GM10266 (cell line): ENCODE results near the gene GRIA1.

ENCODE experiments used
- DNase-seq: peaks from one replicate; pipeline ENCODE4 v3.0.0; 2012; ENCODE audit errors: extremely low spot score
- CTCF ChIP-seq: IDR thresholded peaks from 2 replicates; pipeline ENCODE4 v1.5.1; 2012; ENCODE audit warnings: mild to moderate bottlenecking, low read depth; ENCODE audit not compliant: control insufficient read depth, insufficient read depth; ENCODE audit errors: missing control alignments

GRIA1 gene

GRCh38 chr5:153459051-153459743, 31.3 kb upstream of the GRIA1 start:
- no peak for TF ChIP-seq CTCF

GRCh38 chr5:153460421-153460820, 30.0 kb upstream of the GRIA1 start:
- no peak for TF ChIP-seq CTCF
- no peak for DNase-seq

More at GRCh38 chr5:153459051-153459743, 31.3 kb upstream of the GRIA1 start:
- DNase-seq, result no peak

- no peak for TF ChIP-seq CTCF
- no peak for DNase-seq
Observed at GRCh38 chr5:153461341-153461740, 29.1 kb upstream of the GRIA1 start.

- no peak for TF ChIP-seq CTCF
- no peak for DNase-seq
Observed at GRCh38 chr5:153463806-153464205, 26.7 kb upstream of the GRIA1 start.

- no peak for TF ChIP-seq CTCF
- DNase-seq, result no peak
Observed at GRCh38 chr5:153467546-153467945, 22.9 kb upstream of the GRIA1 start.

GRCh38 chr5:153469423-153469822, 21.0 kb upstream of the GRIA1 start:
- TF ChIP-seq CTCF, result no peak
- no peak for DNase-seq

- DNase-seq, result no peak
- TF ChIP-seq CTCF, result no peak
Observed at GRCh38 chr5:153470736-153471135, 19.7 kb upstream of the GRIA1 start.
